Sigmoid colon (tissue), 4 donors: ENCODE results near the gene CCDC78.
"Not testable (repeated sequence)": the region's sequence is repeated elsewhere in the genome, so short reads cannot be mapped to it uniquely, and the experiment has no call there.

ENCODE experiments used
- EP300 ChIP-seq, 4 donors: sonication (generic); formaldehyde crosslinking; IDR thresholded peaks; one replicate each; pipeline ENCODE4 v1.6.1; 2017; ENCODE audit warnings: antibody characterized with exemption in 4 of 4
- POLR2A ChIP-seq, 2 donors: fragments of 450-650 bp; IDR thresholded peaks; one replicate each; pipeline ENCODE4 v1.6.1; 2016; ENCODE audit warnings: antibody characterized with exemption in 2 of 2, mild to moderate bottlenecking in 2 of 2, moderate library complexity in 2 of 2
- POLR2AphosphoS5 ChIP-seq, 4 donors: sonication (generic); formaldehyde crosslinking; IDR thresholded peaks; one replicate each; pipeline ENCODE4 v1.6.1; 2017; ENCODE audit warnings: antibody characterized with exemption in 4 of 4
- TF ChIP-seq, protein P1 (sequence below), 4 experiments: fragments of 450-650 bp in 3 of 4; fragments of 200-600 bp in 1 of 4; IDR thresholded peaks; one replicate each; pipeline ENCODE4 v1.5.1; 2016 to 2019; ENCODE audit warnings: antibody characterized with exemption in 4 of 4, mild to moderate bottlenecking in 3 of 4, moderate library complexity in 2 of 4

DNA sequence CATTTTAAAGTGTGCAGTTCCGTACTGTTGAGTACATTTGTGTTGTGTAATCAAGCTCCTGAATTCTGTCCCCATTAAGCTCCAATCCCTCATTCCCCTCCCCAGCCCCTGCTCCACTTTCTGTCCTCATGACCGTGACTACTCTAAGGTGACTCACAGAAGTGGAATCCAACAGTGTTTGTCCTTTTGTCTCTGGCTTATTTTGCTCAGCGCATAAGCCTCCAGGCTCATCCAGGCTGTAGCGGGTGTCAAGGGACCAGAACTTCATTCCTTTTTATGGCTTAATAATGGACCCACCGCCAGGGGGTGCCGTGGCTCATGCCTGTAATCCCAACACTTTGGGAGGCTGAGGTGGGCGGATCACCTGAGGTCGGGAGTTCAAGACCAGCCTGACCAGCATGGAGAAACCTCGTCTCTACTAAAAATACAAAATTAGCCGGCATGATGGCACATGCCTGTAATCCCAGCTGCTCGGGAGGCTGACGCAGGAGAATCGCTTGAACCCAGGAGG is 13.4 kb downstream of the CCDC78 start:
- TF ChIP-seq, protein P1, sequence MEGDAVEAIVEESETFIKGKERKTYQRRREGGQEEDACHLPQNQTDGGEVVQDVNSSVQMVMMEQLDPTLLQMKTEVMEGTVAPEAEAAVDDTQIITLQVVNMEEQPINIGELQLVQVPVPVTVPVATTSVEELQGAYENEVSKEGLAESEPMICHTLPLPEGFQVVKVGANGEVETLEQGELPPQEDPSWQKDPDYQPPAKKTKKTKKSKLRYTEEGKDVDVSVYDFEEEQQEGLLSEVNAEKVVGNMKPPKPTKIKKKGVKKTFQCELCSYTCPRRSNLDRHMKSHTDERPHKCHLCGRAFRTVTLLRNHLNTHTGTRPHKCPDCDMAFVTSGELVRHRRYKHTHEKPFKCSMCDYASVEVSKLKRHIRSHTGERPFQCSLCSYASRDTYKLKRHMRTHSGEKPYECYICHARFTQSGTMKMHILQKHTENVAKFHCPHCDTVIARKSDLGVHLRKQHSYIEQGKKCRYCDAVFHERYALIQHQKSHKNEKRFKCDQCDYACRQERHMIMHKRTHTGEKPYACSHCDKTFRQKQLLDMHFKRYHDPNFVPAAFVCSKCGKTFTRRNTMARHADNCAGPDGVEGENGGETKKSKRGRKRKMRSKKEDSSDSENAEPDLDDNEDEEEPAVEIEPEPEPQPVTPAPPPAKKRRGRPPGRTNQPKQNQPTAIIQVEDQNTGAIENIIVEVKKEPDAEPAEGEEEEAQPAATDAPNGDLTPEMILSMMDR (IDR thresholded peaks at IDR 0.05) = peak in 1 of 4 experiments; percentile 12
- TF ChIP-seq POLR2A, EP300 (IDR thresholded peaks at IDR 0.05): not testable (repeated sequence)
- TF ChIP-seq POLR2AphosphoS5 (IDR thresholded peaks at IDR 0.05) = peak in 1 of 4 donors; percentile 6
